ENCODE results near the gene LRTM2.

The LRTM2 gene

GRCh38 chr12:1825382-1826102 lies 5.2 kb downstream of the LRTM2 start:
- ChIA-PET POLR2A (no interaction called here), CTCF (no interaction called here)
- no peak for DNase-seq (ENCODE audit: extremely low spot score)
- TF ChIP-seq LEF1 (IDR thresholded peaks at IDR 0.05; ENCODE audit: borderline replicate concordance) (no peak), ZNF384 (IDR thresholded peaks at IDR 0.05) (no peak), ARNT (IDR thresholded peaks at IDR 0.05) (no peak)

DNA sequence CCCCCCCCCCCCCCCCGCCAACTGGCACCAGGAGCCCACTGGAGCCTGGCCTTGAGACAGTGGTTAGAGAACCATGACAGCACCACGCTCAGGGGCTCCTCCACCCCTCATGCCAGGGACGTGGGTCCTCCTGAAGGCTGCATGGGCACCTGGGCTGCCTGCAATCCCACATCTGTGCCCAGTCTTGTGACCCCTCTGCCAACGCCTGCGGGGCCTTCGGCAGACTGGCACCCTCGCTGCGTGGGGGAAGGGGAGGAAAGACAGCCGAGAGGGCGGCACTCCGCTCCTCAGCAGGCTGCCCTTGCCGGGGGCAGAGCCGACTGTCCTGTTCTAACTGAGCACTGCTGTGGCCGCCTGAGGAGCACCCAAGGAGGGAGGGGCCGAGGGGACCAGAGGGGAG lies 6.0 kb downstream of the LRTM2 start:
- POLR2A ChIA-PET, result no interaction called here
- TF ChIP-seq SUZ12 (IDR thresholded peaks at IDR 0.05) (no peak), FOXK2 (IDR thresholded peaks at IDR 0.05) (no peak), L3MBTL2 (conservative IDR thresholded peaks at IDR 0.05) (no peak), FOXA1 (IDR thresholded peaks at IDR 0.05) (no peak), CTBP1 (IDR thresholded peaks at IDR 0.05; ENCODE audit: borderline replicate concordance) (no peak), FOXM1 (IDR thresholded peaks at IDR 0.05; ENCODE audit: borderline replicate concordance) (no peak), NFRKB (IDR thresholded peaks at IDR 0.05) (no peak), TARDBP (IDR thresholded peaks at IDR 0.05) (no peak), SP1 (IDR thresholded peaks at IDR 0.05) (no peak), HDGF (IDR thresholded peaks at IDR 0.05; ENCODE audit: borderline replicate concordance) (no peak)
- no peak for DNase-seq (ENCODE audit: extremely low spot score)
- CTCF ChIA-PET, result no interaction called here

DNA sequence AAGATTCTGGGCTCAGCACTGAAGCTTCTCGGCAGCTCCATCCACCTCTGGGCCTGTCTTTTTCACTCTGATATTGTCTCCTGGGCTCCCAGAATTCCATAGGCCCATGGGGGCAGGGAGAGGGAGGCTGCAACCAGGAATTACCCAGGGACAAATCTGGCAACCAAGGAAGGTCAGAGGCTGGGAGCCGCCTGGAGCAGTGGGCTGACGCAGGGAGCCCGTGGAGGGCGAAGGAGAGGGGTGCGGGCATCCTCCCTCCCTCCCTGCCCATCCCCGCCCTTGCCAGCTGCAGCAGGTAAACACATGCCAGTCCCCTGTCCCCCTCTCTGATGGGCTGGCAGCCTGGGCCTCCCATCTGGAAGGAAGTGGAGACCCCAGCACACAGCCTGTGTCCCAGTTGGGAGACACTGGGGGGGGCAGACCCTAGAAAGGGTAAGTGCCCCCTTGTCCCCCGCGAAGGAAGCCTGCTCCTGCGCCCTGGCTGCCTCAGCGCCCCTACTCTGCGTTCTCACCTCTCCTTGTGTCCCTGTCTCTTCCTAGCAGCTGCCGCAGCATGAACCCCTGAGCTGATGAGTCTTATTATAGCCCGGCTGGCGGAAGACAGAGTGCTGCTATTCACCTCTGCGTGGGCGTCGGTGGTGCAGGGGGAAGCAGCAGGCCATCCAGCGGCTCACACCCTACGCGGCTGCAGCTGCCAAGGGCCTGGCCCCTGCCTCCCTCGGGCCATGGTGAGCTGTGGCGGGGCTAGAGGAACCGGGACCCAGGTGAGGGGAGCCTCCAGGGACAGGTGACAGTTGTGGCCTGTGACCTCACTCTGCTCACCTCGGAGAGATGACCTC lies 6.7 kb downstream of the LRTM2 start:
- ChIA-PET POLR2A (no interaction called here), CTCF (no interaction called here)
- no peak for TF ChIP-seq BHLHE40 (IDR thresholded peaks at IDR 0.05; ENCODE audit: borderline replicate concordance)
- TF ChIP-seq NFRKB (IDR thresholded peaks at IDR 0.05), result no peak
- DNase-seq (ENCODE audit: extremely low spot score), result no peak

DNA sequence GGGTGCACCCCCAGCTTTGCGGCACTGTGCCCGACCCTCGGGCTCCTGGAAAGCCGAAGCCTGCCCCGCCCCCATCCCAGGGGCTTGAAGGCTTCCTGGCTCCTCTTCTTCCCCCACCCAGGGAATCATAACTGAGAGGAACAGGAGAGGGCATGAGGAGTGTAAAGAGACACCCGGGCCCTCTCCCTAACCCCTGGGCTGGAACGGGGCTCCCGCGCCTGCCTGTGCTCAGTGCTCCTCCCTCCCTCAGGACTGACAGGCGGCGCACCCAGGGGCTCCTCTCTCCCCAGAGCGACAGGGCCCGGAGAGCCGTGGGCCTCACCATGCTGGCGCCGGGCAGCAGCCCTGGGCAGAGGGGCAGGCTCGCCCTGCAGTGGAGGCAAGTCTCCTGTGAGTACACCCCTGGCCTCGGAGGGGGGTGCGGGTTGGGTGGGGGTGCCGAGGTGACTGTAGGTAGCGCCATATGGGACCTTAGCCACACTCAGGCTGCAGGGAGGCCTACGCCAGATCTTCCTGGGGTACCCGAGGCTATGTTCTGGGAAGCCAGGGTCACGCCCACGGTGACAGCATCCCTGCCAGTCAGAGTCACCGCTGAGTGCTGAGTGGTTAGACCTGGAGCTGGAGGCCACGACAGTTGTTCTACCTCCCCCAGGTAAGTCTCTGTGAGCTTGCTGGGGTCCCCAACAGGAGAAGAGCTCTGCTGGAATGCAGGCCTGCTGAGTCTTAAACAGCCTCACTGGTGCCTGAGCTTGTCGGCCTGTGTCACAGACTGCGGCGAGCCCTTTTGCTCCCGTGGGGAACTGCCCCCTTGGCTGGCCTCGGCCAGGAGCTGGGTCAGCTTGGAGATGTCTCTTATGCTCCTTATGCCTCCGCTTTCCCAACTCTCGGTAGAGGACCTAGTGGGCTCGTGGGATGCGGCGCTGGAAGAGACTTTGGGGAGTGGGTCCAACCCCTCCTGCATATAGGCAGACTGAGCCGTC lies 7.8 kb downstream of the LRTM2 start:
- no peak for DNase-seq (ENCODE audit: extremely low spot score)
- ChIA-PET POLR2A (no interaction called here), CTCF (no interaction called here)
- no peak for TF ChIP-seq FOXK2 (IDR thresholded peaks at IDR 0.05)
- no peak for TF ChIP-seq ELF4 (IDR thresholded peaks at IDR 0.05)
- TF ChIP-seq HDGF (IDR thresholded peaks at IDR 0.05; ENCODE audit: borderline replicate concordance), result no peak

DNA sequence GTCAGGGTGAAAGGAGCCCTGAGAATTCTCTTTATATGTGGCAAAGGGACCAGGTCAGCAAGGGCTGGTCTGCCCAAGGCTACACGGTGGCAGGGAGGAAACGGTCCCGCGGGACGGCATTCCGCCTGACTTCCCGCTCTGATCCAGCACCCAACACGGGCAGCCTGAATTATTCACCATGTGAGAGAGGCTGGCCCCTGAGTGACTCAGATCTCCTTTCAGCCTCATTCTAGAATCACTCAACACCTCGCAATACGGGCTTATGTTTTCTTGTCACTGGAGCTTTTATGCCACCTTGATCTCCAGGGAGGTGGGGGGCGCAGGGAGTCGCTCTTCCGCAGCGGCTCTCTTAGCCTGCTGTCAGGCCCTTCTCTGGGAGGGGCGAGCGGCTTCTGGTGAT lies 8.5 kb downstream of the LRTM2 start:
- ChIA-PET POLR2A (no interaction called here), CTCF (no interaction called here)
- no peak for TF ChIP-seq FOXA1 (IDR thresholded peaks at IDR 0.05)
- no peak for TF ChIP-seq HDGF (IDR thresholded peaks at IDR 0.05; ENCODE audit: borderline replicate concordance)
- TF ChIP-seq L3MBTL2 (conservative IDR thresholded peaks at IDR 0.05), result no peak
- TF ChIP-seq SUZ12 (IDR thresholded peaks at IDR 0.05), result no peak
- no peak for TF ChIP-seq ZNF384 (IDR thresholded peaks at IDR 0.05)
- TF ChIP-seq LEF1 (IDR thresholded peaks at IDR 0.05; ENCODE audit: borderline replicate concordance), result no peak
- no peak for TF ChIP-seq CTBP1 (IDR thresholded peaks at IDR 0.05; ENCODE audit: borderline replicate concordance)
- no peak for TF ChIP-seq NFRKB (IDR thresholded peaks at IDR 0.05)
- TF ChIP-seq ARNT (IDR thresholded peaks at IDR 0.05), result no peak
- TF ChIP-seq BHLHE40 (IDR thresholded peaks at IDR 0.05; ENCODE audit: borderline replicate concordance), result no peak
- no peak for TF ChIP-seq SP1 (IDR thresholded peaks at IDR 0.05)
- no peak for TF ChIP-seq TARDBP (IDR thresholded peaks at IDR 0.05)
- no peak for TF ChIP-seq FOXM1 (IDR thresholded peaks at IDR 0.05; ENCODE audit: borderline replicate concordance)
- no peak for TF ChIP-seq ELF4 (IDR thresholded peaks at IDR 0.05)
- no peak for TF ChIP-seq FOXK2 (IDR thresholded peaks at IDR 0.05)
- no peak for DNase-seq (ENCODE audit: extremely low spot score)

- ChIA-PET CTCF (no interaction called here), POLR2A (no interaction called here)
- TF ChIP-seq CTBP1 (IDR thresholded peaks at IDR 0.05; ENCODE audit: borderline replicate concordance) (no peak), L3MBTL2 (conservative IDR thresholded peaks at IDR 0.05) (no peak), HDGF (IDR thresholded peaks at IDR 0.05; ENCODE audit: borderline replicate concordance) (no peak), LEF1 (IDR thresholded peaks at IDR 0.05; ENCODE audit: borderline replicate concordance) (no peak), FOXA1 (IDR thresholded peaks at IDR 0.05) (no peak), SUZ12 (IDR thresholded peaks at IDR 0.05) (no peak), FOXK2 (IDR thresholded peaks at IDR 0.05) (no peak), NFRKB (IDR thresholded peaks at IDR 0.05) (no peak), ELF4 (IDR thresholded peaks at IDR 0.05) (no peak), TARDBP (IDR thresholded peaks at IDR 0.05) (no peak), BHLHE40 (IDR thresholded peaks at IDR 0.05; ENCODE audit: borderline replicate concordance) (no peak), PKNOX1 (IDR thresholded peaks at IDR 0.05) (no peak), FOXM1 (IDR thresholded peaks at IDR 0.05; ENCODE audit: borderline replicate concordance) (no peak)
- DNase-seq (ENCODE audit: extremely low spot score), result no peak
Measured at GRCh38 chr12:1829306-1829900, 9.0 kb downstream of the LRTM2 start.
